Renal pelvis (tissue), 4 donors: ENCODE results near the gene MFAP2. TPM values are rescaled to one million over a fixed set of nuclear protein-coding genes. Genes with fewer than 3 reads are reported as not detected.

Experiments used
- DNase-seq: peaks from one replicate; pipeline ENCODE4 v3.0.0-alpha.2; 2013
- polyA plus RNA-seq, 3 donors: library from polyadenylated mRNA; unstranded; fragments of 120-200 nt; gene quantifications; one replicate each; pipeline ENCODE4 v1.2.1, GENCODE V29; 2013; ENCODE audit not compliant: insufficient read length in 3 of 3

The MFAP2 gene
- polyA plus RNA-seq, 3 donors, result 161 to 233 (median 230) TPM

DNA sequence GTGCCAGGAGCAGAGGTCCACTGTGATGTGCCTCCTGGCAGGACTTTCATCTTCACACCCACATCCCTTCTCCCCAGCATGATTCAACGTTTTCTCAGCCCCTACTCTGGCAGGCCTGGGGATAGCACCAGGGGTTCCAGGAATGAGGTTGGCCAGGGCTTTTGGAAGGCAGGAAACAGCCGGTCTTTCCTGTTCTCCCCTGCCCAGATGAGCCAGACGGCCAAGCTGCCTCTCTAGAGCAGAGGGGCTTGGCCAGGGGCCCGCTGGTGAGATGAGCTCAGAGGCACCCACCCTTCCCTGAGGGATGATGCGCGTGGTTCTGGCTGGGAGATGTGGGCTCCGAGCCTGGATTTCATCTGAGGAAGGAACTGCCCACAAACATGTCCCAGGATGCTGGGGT lies 4.3 kb upstream of the MFAP2 start:
- DNase-seq, result no peak

DNA sequence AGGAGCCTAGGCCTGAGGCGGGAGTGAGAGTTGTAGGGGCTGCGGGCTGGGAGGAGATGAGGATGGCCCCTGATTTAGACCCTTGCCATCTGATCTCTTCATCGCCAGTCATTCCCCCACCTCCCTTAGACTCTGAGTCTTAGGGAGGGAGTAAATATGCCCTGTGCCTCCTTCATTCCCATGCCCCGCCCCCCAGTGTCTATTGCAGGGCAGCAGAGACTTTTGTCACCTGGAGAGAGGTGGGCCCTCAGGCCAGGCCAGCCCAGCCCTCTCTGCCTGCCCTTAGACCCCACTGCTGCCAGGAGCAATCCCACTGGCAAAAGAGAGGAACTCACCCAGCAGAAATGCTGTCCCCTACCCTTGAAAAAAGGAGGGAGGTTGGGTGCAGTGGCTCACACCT lies 3.2 kb upstream of the MFAP2 start:
- DNase-seq, result no peak

DNA sequence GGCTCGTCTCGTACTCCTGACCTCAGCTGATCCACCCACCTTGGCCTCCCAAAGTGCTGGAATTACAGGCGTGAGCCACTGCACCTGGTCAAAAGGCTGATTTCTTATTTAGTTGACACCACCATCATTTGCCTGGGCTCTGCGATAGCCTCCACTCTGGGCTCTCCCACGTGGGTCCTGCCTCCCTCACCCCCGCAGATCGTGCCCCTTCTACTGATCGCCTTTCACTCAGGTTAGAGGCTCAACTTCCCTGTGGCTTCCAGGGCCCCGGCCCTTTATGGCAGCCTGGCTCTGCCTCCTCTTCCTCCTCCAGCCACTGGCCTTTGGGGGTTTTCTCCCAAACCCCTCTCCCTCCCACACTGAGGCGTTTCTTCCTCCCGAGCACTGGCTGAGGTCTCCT lies 2.5 kb upstream of the MFAP2 start:
- no peak for DNase-seq

DNA sequence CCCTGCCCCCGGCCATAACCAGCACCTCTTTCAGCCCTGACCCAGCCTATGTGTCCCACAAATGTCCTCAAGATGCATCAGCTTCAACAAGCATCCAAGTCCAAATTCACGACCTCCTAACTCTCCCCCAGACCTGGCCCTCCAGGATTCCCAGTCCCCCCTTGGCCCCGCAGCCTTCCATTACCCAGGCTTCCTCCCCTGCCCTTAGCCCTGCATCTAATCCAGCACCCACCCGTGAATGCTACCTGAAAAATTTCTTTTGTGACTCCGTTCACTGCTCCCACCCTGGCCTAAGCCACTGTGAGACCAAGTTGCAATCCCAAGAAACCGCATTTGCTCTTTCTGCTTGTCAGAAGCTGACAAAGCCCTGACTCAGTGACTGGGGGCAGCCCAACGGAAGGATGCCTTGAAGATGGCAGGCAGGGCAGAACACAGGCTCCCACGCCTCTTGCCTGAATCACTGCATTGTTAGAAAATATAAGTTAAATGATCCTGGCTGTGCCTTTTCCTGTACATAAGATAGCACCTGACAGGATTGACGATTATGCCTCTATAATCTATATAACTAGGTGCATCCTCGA lies 939 bp upstream of the MFAP2 start:
- DNase-seq, result no peak

DNA sequence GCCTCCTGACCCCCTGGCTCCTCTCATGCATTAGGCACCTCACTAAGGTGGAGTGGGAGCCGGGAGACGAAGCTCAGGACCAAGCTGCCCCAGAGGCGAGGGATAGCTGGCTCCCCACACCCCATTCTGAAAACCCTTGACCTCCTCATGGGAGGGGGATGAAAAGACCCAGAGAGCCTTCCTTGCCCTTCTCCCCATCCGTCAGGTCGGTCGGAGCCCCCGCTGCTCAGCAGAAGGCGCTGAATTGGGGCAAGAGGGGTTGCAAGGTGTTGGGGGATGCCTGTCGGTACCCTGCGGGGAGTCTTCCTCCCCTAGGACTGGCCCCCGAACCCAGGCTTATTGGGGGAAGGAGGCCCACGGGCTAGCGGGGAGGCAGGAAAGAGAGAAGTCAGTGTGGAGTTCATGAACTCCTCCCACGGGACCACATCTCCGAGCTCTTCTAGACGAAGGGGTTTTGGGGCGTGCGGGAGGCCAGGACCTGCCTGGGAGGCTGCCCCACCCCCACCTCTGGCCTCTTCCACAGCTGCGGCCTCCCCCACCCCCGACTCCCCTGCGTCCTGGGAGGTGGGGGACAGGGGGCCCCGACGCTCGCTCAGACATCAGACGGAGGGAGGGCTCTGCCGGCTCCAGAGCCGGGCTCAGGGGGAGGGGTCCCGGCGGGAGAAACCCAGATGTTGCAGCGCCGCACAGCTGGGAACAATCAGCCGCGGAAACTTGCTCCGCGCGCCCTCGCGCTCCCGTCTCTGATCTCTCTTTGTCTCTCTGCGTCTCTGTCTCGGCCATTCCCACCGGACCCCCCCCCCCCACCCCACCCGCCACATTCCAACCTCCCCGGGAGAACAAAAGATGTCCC lies 719 bp downstream of the MFAP2 start:
- DNase-seq, result no peak

GRCh38 chr1:16978567-16979474 lies 1.6 kb downstream of the MFAP2 start:
- no peak for DNase-seq

GRCh38 chr1:16978139-16978538 lies 2.3 kb downstream of the MFAP2 start:
- no peak for DNase-seq

DNA sequence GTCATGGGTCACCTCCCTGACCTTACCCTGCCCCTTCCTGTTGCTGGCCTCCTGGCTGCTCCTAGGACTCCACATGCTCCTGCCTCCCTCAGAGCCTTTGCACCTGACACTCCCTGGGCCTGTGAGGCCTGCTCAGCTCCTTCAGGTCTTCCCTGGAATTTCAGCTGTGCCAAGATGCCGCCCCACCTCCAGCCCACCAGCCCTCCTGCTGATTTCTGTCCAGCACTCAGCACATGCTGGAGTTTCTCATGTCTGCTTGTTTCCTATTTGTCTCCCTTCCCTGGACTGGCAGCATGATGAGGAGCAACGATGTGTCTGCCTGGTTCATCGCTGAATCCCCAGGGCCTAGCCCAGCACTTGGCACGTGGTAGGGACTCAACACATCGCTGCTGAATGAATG lies 3.0 kb downstream of the MFAP2 start:
- DNase-seq, result no peak

DNA sequence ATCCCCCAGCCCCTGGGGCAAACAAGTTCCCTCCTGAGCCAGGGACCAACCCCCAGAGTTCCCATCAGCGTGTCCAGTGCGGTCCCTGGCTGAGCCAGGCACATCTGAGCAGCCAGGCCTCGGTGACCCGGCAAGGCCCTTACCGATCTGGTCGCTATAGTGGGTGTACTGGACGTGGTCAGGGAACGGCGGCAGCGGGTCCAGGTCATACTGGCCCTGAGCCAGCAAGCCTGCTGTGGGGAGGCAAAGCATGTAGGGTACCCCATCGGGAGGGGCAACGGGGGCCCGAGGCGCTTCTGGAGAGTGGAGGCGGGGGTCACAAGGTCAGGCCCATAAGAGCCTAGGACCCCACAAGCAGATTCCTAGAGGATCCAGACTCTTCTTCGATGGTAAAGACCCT lies 3.5 kb downstream of the MFAP2 start:
- no peak for DNase-seq

GRCh38 chr1:16975838-16976237 lies 4.6 kb downstream of the MFAP2 start:
- DNase-seq, result no peak

DNA sequence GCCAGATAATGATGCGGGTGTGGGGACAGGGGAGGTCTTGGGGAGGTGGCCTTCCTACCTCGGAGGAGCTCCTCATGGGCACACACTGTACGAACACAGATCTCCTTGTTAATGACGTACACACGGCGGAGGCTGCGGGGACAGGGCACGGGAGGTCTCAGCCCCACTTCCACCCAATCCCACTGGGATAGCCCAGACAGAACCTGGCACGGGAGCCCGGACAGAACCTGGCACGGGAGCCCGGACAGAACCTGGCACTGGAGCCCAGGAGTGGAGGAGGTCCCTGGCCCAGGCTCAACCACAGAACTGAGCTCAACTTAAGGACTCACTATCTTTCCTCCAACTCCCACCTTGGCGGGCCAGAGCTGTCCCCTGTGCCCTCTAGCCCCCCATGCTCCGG lies 5.2 kb downstream of the MFAP2 start:
- no peak for DNase-seq

GRCh38 chr1:16973215-16973614 lies 7.2 kb downstream of the MFAP2 start:
- no peak for DNase-seq

DNA sequence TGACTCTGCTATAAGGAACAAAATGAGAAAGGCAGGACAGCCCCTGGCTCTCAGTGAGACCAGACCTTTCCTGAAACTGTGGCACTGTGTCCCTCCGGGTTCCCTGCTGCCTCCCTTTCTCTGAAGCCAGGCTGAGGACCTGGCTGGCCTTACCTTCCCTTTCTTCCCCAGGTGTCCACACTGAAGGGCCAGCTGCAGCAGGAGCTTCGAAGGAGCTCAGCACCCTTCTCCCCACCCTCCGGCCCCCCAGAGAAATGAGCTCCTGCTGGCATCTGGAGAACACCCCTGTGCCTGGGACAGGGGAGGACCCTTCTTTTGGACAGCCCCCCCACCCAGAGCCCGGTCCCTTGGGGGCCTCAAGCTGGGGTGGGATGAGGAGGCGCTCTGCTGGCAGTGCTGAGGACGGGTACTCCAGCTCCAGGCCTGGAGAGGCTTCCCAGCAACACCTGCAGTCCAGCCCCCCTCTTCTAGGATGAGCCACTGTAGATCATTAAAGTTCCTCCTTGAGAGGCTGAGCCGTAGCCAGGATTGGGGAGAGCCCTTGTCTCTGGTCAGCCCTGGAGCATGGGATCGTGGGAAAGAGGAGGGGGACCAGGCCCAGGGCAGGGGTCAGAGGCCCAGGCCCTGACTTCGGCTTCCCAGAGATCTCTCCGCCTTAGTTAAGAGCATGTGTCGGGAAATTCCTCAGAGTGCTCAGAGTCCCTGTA lies 8.1 kb downstream of the MFAP2 start:
- no peak for DNase-seq

GRCh38 chr1:16971341-16972188 lies 8.9 kb downstream of the MFAP2 start:
- no peak for DNase-seq

- no peak for DNase-seq
These were observed 10.1 kb downstream of the MFAP2 start for GRCh38 chr1:16970132-16970910.

GRCh38 chr1:16969651-16970050 lies 10.8 kb downstream of the MFAP2 start:
- no peak for DNase-seq

- no peak for DNase-seq
These were observed 11.3 kb downstream of the MFAP2 start for GRCh38 chr1:16969057-16969611.

DNA sequence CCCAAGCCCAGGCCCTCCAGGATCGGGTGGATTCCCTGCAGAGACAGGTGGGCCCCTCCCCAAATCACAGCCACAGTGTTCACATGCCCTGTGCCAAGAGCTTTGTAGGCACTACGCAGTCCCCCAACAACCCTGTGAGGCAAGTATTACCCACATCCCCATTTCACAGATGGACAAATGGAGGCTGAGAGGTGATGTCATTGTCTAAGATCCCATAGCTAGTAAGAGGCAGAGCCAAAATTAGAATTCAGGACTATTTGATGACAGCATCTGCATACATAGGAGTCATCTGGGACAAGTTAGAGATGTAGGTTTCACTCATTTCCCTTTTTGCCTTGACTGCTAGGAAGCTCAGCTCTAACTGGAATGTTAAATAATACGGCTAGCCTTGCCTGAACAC lies 12.0 kb downstream of the MFAP2 start:
- DNase-seq, result no peak

DNA sequence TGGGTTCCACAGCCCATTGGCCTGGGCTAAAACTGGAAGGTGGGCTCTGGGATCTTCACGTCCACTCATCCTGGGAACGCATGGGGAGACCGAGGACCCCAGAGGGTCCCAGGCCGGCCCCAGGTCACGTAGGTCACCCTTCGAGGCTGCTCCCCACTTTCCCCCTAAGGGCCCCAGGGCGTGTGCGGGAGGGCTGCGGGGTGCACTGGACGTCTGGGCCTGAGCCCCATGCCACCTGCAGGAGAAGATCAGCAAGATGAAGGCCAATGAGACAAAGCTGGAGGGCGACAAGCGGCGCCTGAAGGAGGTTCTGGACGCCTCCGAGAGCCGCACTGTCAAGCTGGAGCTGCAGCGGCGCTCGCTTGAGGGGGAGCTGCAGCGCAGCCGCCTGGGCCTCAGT lies 12.5 kb downstream of the MFAP2 start:
- DNase-seq, result no peak

GRCh38 chr1:16967095-16967575 lies 13.3 kb downstream of the MFAP2 start:
- DNase-seq, result no peak
